GM12874 (cell line): Measurements from ENCODE around the gene SUMO1.

Source experiments
- TF ChIP-seq, protein P1 (sequence below): IDR thresholded peaks from 2 replicates; pipeline ENCODE4 v1.5.1; 2011; ENCODE audit warnings: low read depth, mild to moderate bottlenecking, control low read depth, low read length, moderate library complexity; ENCODE audit not compliant: insufficient read depth

SUMO1 gene

DNA sequence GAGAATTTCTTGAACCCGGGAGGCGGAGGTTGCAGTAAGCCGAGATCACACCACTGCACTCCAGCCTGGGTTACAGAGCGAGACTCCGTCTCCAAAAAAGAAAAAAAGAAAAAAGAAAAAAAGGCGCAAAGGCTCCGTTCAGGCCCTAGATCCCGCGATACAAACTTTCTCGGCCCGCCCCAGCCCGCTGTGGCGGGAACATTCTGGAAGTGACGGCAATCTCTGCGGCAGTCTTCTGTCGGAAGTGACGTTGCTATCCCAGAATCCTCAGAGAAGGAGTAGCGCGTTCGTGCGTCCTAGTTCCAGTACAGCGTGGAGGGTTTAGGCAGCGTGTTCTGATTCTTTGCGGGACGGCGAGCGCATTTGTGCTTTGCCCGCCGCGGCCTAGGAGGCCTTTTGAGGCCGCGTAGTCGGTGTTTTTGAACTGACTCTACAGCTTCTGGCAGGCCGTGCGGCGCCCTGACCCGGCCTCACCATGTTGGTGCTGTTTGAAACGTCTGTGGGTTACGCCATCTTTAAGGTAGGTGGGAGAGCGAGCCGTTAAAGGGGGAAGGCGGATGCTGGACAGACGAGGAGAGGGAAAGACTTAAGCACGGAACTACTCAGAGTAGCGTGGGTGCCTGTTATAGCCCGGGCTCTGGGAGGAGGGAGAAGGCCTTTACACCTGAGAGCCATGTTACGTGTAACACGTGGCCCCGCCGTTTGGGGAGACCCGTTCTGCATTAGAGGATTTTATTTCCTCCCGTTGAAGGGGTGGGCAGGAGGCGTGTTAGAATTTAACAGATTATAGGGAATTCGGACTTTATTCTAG lies 27.3 kb upstream of the SUMO1 start, which contains the start of gene NOP58:
Gene NOP58 (plus strand): TSS at position 297 of the 811 bp plus-strand sequence. CDS start 179 bp downstream, at position 476.
- TF ChIP-seq, protein P1, sequence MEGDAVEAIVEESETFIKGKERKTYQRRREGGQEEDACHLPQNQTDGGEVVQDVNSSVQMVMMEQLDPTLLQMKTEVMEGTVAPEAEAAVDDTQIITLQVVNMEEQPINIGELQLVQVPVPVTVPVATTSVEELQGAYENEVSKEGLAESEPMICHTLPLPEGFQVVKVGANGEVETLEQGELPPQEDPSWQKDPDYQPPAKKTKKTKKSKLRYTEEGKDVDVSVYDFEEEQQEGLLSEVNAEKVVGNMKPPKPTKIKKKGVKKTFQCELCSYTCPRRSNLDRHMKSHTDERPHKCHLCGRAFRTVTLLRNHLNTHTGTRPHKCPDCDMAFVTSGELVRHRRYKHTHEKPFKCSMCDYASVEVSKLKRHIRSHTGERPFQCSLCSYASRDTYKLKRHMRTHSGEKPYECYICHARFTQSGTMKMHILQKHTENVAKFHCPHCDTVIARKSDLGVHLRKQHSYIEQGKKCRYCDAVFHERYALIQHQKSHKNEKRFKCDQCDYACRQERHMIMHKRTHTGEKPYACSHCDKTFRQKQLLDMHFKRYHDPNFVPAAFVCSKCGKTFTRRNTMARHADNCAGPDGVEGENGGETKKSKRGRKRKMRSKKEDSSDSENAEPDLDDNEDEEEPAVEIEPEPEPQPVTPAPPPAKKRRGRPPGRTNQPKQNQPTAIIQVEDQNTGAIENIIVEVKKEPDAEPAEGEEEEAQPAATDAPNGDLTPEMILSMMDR = no peak

DNA sequence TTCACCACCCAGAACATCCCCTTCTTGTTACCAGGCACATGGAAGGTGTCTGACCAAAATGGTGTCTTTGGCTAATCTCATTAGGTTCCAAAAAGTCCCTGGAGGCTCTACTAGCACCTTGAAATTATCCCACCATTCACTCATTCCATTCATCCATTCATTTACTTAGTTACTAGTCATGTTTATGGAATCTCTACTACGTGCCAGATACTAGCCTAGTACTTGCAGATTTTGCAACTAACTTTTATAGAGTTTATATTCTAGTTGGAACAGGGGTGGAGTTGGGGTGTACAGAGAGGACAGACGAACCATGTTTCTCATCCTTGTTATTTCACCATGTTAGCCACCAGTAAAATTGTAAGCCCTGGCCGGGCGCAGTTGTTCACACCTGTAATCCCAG lies 23.1 kb upstream of the SUMO1 start:
- TF ChIP-seq, protein P1 = no peak

DNA sequence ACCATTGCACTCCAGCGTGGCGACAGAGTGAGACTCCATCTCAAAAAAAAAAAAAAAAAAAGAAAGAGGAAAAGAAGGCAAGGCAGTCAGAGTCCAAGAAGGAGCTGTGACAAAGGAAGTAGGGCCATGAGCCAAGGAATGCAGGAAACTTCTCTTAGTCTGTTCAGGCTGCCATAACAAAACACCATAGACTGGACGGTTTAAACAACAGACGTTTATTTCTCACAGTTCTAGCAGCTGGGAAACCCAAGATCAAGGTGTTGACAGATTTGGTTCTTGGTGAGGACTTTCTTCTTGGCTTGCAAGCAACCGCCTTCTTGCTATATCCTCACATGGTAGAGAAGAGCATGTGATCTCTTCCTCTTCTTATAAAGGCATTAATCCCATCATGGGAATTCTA lies 13.1 kb upstream of the SUMO1 start:
- TF ChIP-seq, protein P1 = no peak

DNA sequence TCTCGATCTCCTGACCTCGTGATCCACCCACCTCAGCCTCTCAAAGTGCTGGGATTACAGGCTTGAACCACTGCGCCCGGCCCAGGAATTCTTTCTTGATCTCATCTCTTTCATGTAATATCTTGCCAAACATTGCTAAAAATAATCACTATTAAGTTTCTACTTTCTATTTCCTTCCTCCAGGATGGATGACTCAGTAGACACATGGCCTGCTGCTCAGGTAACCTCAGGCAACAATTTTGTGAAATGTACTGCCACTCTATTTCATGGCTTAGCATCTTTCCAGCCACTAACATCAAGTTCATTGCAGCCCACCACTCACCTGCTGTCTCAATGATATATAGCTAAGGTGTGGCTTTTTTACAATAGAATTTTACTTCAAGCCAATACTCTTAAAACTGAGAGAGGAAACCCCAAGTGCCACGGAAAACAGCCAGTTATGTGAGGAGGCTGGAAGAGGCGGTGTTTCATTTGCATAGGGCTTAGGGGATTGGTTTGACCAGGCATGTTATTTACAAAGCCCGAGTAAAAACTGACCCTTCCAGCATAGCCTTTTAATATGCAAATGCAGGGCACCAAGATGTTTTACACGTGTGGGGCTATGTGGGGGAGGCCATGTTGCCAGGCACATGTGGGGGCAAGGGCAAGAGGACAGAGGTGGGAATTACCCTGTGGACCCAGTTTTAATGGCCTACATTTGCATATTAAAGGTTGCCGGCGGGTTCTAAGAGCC lies 11.3 kb upstream of the SUMO1 start:
- TF ChIP-seq, protein P1 = no peak

DNA sequence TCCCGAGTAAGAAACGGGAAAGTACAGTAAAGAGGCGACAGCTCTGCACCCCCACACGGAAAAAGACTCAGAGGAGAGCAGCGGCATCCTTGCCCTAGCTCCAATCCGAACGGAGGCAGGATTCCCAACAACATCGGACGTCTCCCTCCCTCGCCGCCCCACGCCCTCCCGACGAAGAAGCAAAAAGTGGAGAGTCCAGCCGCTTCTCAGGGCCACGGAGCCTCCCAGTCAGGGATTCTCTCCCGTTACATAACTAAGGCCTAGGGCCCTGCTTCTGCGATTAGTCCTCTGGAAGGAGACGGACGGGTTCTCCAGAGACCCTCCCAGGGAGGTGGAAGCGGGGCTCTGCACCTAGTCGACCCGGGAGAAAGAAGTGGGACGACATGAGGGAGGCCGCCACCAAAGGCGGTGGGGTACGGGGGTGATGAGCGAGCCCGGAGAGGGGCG lies 587 bp downstream of the SUMO1 start:
- TF ChIP-seq, protein P1 = no peak

DNA sequence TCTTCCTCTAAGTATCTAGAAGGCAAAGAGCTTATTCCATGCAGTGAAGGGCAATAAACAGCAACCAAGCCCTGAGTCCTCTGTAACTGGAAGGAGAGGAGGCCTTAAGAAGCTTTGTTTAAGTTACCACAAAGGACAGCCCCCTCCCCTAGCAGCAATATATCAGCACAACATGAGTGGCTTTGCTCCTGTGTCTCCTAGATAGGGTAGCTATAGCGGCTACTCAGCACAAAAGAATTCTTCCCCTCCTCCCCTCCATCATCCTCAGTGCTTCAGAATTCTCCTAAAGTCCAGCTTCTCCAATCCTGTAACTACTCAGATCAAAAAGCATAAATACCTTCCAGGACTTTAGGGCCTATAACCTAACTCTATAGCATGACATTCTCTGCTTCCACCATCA lies 16.5 kb downstream of the SUMO1 start:
- TF ChIP-seq, protein P1 = no peak

DNA sequence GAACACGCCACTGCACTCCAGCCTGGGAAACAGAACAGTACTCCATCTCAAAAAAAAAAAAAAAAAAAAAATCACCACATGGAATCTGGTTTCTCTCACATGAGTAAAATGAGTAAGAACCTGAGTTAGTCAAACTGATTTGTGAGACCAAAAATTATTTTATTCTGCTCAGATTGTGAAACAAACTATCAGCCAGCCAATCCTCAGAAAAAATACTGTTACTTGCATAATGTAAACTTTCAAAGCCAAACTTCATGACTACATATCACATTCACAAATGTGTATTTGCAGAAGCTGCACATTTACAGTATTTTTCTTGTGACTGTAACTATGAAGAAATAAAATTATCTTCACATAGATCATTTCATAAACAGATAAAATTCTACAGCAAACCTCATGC lies 23.2 kb downstream of the SUMO1 start:
- TF ChIP-seq, protein P1 = no peak
